Peyer's patch (tissue), 4 donors: Measurements from ENCODE around the gene EDN2.

ENCODE experiments used
- CTCF ChIP-seq, 6 experiments: fragments of 450-650 bp in 4 of 6; fragments of 200-600 bp in 2 of 6; sonication (generic) in 1 of 6; IDR thresholded peaks; one replicate each; pipeline ENCODE4 v1.5.1; 2017 to 2019; ENCODE audit warnings: antibody characterized with exemption in 6 of 6, mild to moderate bottlenecking in 3 of 6, moderate library complexity in 1 of 6
- POLR2A ChIP-seq, 2 donors: fragments of 450-650 bp; IDR thresholded peaks; one replicate each; pipeline ENCODE4 v1.5.1; 2017; ENCODE audit warnings: antibody characterized with exemption in 2 of 2, mild to moderate bottlenecking in 2 of 2, moderate library complexity in 2 of 2

- no peak for TF ChIP-seq CTCF (IDR thresholded peaks at IDR 0.05)
- no peak for TF ChIP-seq POLR2A (IDR thresholded peaks at IDR 0.05)
Measured at GRCh38 chr1:41500781-41501518, 16.5 kb upstream of the EDN2 start.
